RPMI7951 (cell line): ENCODE results near the gene MRPS2. TPM values are rescaled to one million over a fixed set of nuclear protein-coding genes. Genes with fewer than 3 reads are reported as not detected.
"Not testable (repeated sequence)": the region's sequence is repeated elsewhere in the genome, so short reads cannot be mapped to it uniquely, and the experiment has no call there.

Experiments used
- DNase-seq: peaks from one replicate; pipeline ENCODE4 v3.0.0-alpha.2; 2012; ENCODE audit warnings: low read depth
- total RNA-seq: library from RNA; depleted of rRNA; stranded (reverse); fragments of >200 nt; shearing (Covaris generic); gene quantifications from 2 replicates; pipeline ENCODE4 v1.2.3, GENCODE V29; 2014

MRPS2 gene
- total RNA-seq, 1 experiment from 2014 or later: 25.2 TPM

DNA sequence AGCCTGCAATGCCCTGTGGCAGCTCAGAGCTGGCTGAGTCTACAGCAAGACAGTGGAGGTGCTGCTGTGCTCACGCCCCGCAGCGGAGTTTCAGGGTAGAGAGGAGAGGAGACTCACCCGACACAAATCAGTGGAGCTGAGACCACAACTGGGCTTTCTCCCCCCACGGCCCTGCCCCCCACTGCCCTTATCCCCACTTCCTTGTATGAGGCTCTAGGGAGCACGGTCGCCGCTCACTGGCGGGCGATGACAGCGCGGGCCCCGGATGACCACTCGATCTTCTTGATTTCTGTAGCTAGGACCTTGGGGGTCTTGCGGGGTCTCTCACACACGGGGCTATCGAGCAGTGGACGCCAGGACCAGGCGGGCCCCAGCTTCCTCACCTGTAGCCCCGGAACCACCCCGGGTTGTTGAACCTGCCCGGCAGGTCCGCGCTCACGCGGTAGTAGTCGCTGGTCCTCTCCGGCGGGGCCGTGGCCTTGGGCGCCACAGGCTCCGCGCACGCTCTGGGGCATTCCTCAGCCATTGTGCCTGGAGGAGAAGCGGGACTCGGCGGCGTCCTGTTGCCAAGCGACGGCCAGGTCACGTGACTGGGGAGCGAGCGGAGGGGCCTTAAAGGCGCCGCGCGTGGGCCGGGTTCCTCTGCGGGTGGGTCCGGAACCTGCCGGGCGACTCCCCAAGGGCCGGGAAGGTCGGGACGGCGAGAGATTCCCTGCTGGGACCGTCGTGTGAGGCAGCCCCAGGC, 984 bp upstream of the MRPS2 start:
- peak; percentile 74 for DNase-seq

- DNase-seq: no peak
These were observed 384 bp upstream of the MRPS2 start for GRCh38 chr9:135500071-135500524.

- DNase-seq: no peak
These were observed 1.0 kb downstream of the MRPS2 start for GRCh38 chr9:135501261-135502167.

DNA sequence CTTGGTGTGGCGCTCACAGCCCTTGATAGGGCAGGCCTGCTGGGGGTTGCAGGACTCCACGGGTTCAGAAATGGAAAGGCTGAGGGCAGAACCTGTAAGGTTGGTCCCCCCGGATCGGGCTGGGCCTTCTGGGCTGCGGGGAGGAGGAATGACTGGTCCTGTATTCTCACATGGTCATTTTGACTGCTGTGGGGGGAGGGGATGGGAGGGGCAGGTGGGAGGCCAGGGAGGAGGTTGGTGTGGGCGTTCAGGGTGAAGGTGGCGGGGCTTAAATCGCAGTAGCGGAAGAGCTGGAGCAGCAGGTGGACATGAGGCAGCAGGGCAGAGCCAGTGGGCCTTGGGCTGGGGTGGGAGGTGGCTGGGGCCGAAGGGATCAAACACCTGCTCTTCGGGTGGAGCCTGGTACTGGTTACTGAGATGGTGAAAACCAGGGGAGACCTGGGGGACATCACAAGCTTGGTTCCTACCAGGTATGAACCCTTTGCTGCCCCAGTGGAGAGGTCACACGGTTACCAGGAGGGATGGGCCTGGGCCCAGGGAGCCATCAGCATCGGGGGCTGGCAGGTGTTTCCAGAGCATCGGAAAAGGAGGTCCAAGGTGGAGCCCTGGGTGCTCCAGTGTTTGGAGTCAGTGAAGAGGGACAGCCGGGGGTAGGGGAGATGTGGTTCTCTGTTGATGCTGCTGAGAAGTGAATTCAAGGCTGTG, 1.8 kb downstream of the MRPS2 start:
- DNase-seq: no peak

- no peak for DNase-seq
These were observed 2.4 kb downstream of the MRPS2 start for GRCh38 chr9:135502873-135503321.

DNA sequence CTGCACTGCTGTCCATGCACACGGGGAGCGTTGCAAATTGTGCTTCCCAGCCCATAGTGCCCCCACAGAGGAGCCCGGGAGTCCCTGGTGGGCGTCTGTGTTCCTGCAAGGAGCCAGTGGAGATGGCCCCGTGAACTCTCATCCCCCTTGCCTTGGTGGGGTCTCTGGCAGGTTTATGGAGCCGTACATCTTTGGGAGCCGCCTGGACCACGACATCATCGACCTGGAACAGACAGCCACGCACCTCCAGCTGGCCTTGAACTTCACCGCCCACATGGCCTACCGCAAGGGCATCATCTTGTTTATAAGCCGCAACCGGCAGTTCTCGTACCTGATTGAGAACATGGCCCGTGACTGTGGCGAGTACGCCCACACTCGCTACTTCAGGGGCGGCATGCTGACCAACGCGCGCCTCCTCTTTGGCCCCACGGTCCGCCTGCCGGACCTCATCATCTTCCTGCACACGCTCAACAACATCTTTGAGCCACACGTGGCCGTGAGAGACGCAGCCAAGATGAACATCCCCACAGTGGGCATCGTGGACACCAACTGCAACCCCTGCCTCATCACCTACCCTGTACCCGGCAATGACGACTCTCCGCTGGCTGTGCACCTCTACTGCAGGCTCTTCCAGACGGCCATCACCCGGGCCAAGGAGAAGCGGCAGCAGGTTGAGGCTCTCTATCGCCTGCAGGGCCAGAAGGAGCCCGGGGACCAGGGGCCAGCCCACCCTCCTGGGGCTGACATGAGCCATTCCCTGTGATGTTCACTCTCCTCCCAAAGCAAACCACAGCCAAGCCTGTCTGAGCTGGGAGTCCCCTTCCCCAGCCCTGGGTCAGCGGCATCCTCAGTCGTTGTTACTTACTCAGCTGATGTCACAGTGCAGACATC, 3.1 kb downstream of the MRPS2 start:
- no peak for DNase-seq

DNA sequence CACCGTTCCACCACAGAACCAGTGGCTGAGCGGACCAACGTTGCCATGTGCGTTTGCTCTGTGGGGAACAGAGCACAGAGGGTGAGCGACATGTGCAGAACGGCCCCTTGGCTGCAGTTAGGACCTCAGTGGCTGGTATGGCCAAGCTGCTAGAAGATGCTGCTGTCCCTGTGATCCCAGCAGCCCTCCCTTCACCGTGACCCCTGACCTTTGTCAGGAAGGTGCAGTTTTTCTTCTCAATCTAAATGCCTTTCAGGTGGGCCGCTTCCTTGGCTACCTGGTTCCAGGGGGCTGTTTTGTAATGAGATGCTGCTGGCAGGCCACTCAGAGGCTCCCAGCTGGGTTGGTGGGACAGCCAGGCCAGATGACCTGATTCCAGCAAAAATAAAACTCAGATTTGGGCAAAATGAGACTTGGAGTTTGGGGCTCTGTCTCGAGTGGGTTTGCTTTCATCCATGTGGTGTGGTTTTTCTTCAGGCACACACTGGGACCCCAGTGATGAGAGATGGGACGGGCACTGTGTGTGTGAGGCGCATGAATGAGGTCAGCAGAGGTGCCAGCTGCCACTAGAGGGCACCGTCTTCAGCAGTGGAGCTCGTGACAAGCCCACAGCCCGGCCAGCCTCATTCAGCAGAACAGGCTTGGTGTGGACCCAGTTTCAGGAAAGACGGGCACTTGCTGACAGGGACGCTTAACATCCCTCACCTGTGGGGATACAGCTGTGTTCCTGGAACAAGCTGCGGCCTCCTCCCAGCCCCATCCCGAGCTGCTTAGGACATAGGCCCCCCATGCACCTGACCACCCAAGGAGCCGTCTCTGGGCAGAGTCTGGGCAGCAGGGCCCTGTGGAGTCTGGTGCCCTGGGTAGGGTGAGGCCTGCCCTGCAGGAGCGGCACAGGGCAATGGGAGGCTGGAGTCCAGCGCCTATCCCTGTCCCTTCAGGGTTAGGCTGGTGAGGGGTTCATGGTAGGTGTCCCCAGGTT, 4.1 kb downstream of the MRPS2 start:
- peak; percentile 35 for DNase-seq

DNA sequence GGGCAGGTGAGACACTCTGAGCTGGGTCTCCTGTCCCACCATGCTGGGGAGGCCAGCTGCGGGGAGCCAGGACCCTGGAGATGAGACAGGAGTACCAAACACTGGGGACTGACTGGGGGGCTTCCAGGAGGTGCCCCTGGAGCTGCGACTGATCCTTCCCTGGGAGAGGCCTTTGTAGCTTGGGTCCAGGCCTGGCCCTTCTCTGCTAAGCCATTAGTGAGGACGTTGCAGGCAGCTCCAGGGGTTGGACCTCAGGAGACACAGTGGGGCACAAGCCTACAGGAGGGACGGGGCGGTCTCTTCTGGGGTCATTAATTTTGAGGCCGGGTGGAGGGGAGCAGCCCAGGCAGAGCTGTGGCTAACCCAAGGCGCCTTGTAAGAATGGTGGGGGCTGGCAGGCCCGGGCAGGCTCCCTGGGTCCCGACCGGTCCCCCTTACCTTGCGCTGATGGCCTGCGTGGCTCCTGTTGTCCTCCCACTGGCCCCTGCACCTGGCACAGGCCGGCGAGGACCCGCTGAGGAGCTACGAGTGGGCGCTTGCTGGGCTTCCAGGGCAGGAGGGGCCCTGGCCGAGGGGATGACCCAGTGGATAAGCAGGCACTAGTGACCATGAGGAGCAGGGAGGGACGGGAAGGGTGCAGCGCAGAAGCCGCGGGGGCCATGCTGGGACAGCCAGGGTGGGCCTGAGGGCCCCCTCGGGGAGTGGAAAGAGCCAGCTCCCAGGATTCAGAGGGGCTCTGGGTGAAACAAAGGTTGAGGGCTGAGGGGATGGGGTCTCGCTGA, 5.1 kb downstream of the MRPS2 start:
- DNase-seq: no peak

- peak; percentile 7 for DNase-seq
These were observed 6.0 kb downstream of the MRPS2 start for GRCh38 chr9:135506327-135507103.

DNA sequence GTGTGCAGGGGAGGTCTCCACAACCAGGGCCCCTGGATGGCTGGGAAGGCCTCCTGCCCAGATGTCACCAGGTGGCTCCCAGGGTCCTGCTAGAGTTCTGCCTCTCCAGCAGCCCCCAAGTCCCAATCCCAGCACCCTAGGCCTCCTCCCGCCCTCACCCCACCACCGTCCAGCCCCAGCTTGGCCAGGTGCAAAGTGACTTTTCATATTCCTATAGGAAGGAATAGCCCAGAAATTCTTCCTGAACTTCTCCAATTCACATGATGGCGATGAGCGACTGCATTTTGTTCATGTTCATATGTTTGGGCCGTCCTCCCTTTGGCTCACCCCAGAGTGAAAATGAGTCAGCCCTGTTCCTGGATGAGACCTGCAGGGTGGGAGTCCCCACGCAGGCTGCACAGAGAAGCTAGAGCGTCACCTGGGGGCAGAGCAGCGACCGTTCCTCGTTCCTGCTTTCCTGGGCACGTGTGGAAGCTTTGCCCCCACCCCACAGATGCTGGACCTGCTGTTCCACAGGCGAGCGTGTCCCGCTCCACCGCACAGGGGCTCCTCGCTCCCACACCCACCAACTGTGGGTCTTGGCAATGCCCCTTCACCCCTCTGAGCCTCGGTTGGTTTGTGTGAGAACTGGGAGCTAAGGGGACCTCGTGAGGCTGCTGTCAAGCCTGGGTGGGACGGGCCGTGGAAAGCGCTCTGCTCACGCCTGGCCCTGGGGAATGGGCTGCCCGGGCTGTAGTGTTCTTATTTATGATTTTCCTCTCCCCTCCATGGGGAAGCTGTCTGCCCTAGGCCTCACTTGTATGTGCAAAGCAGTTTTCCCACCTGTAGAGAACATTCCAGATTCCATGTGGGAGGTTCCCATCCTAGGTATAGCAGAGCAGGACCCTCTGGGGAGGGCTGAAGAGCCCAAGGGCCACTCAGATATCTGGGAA, 6.9 kb downstream of the MRPS2 start:
- no peak for DNase-seq

DNA sequence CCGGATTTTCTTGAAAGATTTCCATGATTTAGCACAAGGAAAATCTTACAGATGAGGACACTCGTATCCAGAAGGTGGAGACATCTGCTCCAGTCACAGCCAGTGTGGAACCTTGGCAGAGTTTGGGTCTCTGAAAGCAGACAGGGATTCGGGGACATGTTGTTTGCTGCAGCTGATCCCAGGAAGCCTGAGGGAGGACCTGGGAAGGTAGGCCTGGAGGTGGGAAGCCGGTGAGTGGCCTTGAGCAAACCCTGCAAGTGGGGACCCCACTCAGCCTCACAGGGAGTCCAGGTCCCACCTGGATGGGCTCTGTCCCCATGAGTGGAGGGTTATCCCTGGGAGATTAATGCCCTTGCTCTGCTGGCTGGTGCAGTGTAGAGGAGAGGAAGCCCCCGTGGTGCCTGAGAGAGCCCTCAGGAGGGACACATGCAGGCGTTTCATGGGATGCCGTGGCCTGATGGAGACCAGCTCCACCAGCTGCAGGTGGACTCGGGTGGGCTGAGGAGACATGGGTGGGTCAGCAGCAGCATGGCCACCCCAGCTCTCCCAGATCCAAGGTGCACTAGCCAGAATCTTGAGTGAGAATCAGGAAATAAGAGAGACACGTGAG, 7.8 kb downstream of the MRPS2 start:
- no peak for DNase-seq

GRCh38 chr9:135509458-135509857, 9.0 kb downstream of the MRPS2 start:
- no peak for DNase-seq

GRCh38 chr9:135512241-135512603, 11.7 kb downstream of the MRPS2 start:
- no peak for DNase-seq

GRCh38 chr9:135512904-135513303, 12.4 kb downstream of the MRPS2 start:
- no peak for DNase-seq

DNA sequence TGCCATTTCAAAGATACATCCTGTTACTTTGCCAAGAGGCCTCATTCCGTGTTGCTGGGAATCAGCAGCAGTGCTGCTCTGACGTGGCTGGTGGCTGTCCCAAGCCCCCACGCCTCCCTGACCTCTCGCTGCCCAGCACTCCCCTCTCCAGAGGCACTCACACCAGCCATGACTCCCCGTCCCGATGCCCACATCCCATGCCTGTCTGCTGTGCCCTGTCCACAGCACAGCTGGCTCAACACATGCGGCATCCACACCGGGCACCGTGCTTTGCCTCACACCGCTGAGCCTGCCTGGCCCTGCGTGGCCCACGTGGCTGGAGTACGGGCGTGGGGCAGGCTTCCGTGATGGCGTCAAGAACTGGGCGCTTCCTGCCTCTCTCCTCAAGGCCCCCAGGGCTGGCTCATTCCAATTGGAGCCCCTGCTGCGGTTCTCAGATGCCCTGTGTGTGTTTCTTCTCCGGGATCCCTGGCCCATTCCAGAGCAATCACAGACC, 12.9 kb downstream of the MRPS2 start:
- no peak for DNase-seq

GRCh38 chr9:135513906-135514305, 13.4 kb downstream of the MRPS2 start:
- DNase-seq: not testable (repeated sequence)
